ENCODE data around the gene CCDC91. TPM values are rescaled to one million over a fixed set of nuclear protein-coding genes. Genes with fewer than 3 reads are reported as not detected.

The CCDC91 gene
- total and polyA plus RNA-seq, 2 donors from 2014 or later = 17.5 to 35.7 TPM

- H3K27me3 ChIP-seq (ENCODE audit: control insufficient read depth, insufficient read depth, low read length) = no peaks in the 10 kb centered on the region
- H3K4me3 ChIP-seq (ENCODE audit: low read length in 3 of 3) = no peak overlapping the region
- no peaks in the 10 kb centered on the region for H3K36me3 ChIP-seq (ENCODE audit: control insufficient read depth in 2 of 3, insufficient read depth in 3 of 3, low read length in 3 of 3)
- intact Hi-C loops (cut with DNase I) = no loop called here
- H3K4me1 ChIP-seq (ENCODE audit: control insufficient read depth in 2 of 3, insufficient read depth in 2 of 3, low read depth in 1 of 3, low read length in 3 of 3) = no peaks in the 10 kb centered on the region
- FAIRE-seq = no peak
- no peak overlapping the region for H3K27ac ChIP-seq (ENCODE audit: low read depth in 2 of 2, low read length in 2 of 2)
- H3K9me3 ChIP-seq (ENCODE audit: control insufficient read depth in 2 of 3, insufficient read depth in 1 of 3, low read length in 3 of 3) = no peaks in the 10 kb centered on the region
- H3K9ac ChIP-seq (ENCODE audit: low read length in 3 of 3) = no peak overlapping the region
- no peak for DNase-seq
- no peak for TF ChIP-seq CTCF (IDR thresholded peaks at IDR 0.05; ENCODE audit: borderline replicate concordance, extremely low read depth, insufficient read depth)
These were observed 11.5 kb upstream of the CCDC91 start for GRCh38 chr12:28178775-28179174.

- Histone ChIP-seq H3K27me3 (ENCODE audit: control insufficient read depth, insufficient read depth, low read length) (no peaks in the 10 kb centered on the region), H3K9me3 (ENCODE audit: control insufficient read depth in 2 of 3, insufficient read depth in 1 of 3, low read length in 3 of 3) (no peaks in the 10 kb centered on the region), H3K4me3 (ENCODE audit: low read length in 3 of 3) (no peak overlapping the region), H3K27ac (ENCODE audit: low read depth in 2 of 2, low read length in 2 of 2) (no peak overlapping the region), H3K36me3 (ENCODE audit: control insufficient read depth in 2 of 3, insufficient read depth in 3 of 3, low read length in 3 of 3) (no peaks in the 10 kb centered on the region), H3K4me1 (ENCODE audit: control insufficient read depth in 2 of 3, insufficient read depth in 2 of 3, low read depth in 1 of 3, low read length in 3 of 3) (no peaks in the 10 kb centered on the region), H3K9ac (ENCODE audit: low read length in 3 of 3) (no peak overlapping the region)
- no peak for TF ChIP-seq CTCF (IDR thresholded peaks at IDR 0.05; ENCODE audit: borderline replicate concordance, extremely low read depth, insufficient read depth)
- intact Hi-C loops (cut with DNase I) = no loop called here
- FAIRE-seq = no peak
- no peak for DNase-seq
These were observed 9.5 kb upstream of the CCDC91 start for GRCh38 chr12:28180786-28181185.

DNA sequence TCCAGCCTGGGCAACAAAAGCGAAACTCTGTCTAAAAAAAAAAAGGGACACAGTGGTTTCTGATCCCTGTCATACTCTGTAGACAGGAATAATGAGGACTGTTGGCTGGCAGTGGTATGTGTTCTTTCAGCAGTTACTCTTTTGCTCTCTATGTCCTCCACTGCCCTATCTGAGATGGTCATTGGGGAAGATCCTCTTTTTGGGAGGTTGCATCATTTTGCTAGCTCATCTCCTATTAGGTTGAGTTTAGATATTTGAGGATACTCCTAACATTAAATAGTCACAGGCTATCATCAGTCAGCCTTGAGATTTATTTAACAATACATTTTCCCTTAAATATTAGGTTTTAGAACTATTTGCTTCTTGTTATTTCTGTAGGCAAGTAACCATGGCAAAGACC, 5.9 kb upstream of the CCDC91 start:
- Histone ChIP-seq H3K36me3 (ENCODE audit: control insufficient read depth in 2 of 3, insufficient read depth in 3 of 3, low read length in 3 of 3) (no peaks in the 10 kb centered on the region), H3K4me3 (ENCODE audit: low read length in 3 of 3) (no peak overlapping the region), H3K9ac (ENCODE audit: low read length in 3 of 3) (no peak overlapping the region), H3K27ac (ENCODE audit: low read depth in 2 of 2, low read length in 2 of 2) (no peak overlapping the region), H3K9me3 (ENCODE audit: control insufficient read depth in 2 of 3, insufficient read depth in 1 of 3, low read length in 3 of 3) (no peaks in the 10 kb centered on the region), H3K27me3 (ENCODE audit: control insufficient read depth, insufficient read depth, low read length) (no peaks in the 10 kb centered on the region), H3K4me1 (ENCODE audit: control insufficient read depth in 2 of 3, insufficient read depth in 2 of 3, low read depth in 1 of 3, low read length in 3 of 3) (no peaks in the 10 kb centered on the region)
- no peak for DNase-seq
- FAIRE-seq = no peak
- intact Hi-C loops (cut with DNase I) = no loop called here
- TF ChIP-seq CTCF (IDR thresholded peaks at IDR 0.05; ENCODE audit: borderline replicate concordance, extremely low read depth, insufficient read depth) = no peak

GRCh38 chr12:28186500-28186899, 3.8 kb upstream of the CCDC91 start:
- intact Hi-C loops (cut with DNase I) = no loop called here
- FAIRE-seq = no peak
- no peak for DNase-seq

More at GRCh38 chr12:28186500-28186899, 3.8 kb upstream of the CCDC91 start:
- Histone ChIP-seq H3K9me3 (ENCODE audit: control insufficient read depth in 2 of 3, insufficient read depth in 1 of 3, low read length in 3 of 3) (no peaks in the 10 kb centered on the region), H3K4me3 (ENCODE audit: low read length in 3 of 3) (no peak overlapping the region), H3K36me3 (ENCODE audit: control insufficient read depth in 2 of 3, insufficient read depth in 3 of 3, low read length in 3 of 3) (no peaks in the 10 kb centered on the region), H3K27ac (ENCODE audit: low read depth in 2 of 2, low read length in 2 of 2) (no peak overlapping the region), H3K4me1 (ENCODE audit: control insufficient read depth in 2 of 3, insufficient read depth in 2 of 3, low read depth in 1 of 3, low read length in 3 of 3) (peaks cover 0 to 5% (median 3%) of the 10 kb centered on the region in 3 donors), H3K27me3 (ENCODE audit: control insufficient read depth, insufficient read depth, low read length) (no peaks in the 10 kb centered on the region), H3K9ac (ENCODE audit: low read length in 3 of 3) (no peak overlapping the region)
- TF ChIP-seq CTCF (IDR thresholded peaks at IDR 0.05; ENCODE audit: borderline replicate concordance, extremely low read depth, insufficient read depth) = no peak

All from kidney (tissue), 14 donors.